ENCODE data around the gene PTF1A.
"Not testable (repeated sequence)": the region's sequence is repeated elsewhere in the genome, so short reads cannot be mapped to it uniquely, and the experiment has no call there.

PTF1A gene

DNA sequence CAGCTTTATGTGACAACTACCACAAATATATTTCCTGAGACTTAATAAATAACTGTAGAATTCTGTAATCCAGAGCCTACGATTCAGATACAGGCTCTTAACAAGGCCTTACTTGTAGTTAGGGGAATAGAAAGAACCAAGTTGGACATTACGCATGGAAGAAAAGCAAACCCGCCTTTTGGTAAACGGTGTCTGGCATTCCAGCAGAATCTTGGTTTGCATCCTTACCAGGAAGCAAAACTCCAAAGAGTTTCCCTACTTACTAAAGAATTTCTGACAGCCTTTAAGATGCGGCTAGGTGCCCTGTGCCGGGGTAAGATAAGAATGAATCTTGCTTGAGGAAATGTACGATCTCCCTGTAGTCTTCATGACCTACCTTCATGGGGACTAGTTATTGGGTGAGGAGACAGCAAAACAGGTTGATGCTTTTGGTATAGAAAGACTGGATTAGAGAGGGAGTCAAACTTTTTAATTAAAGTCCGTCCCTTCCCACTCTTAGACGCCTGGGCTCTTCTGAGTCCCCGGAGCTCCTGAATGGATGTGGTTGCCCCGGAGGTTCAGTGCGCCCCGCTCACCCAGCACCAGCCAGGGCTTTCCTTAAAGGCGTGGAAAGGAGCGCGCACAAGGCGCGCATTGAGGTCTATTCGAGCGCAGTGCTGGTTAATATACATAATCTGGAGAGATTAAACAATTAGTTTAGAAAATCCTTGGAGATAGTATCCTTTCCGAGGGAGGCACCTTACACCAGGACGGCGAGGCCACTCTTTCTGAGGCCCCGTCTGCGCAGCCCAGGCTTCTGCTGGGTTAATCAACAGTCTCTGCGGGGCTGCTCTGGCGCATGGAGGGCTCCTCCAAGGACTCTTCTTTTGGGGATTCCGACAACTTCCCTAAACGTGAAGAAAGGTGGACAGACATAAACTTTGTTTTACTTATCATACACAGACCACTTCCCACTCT lies 11.5 kb downstream of the PTF1A start:
- DNase-seq (ENCODE audit: low read depth) = no peak

GRCh38 chr10:23204773-23205172 lies 12.7 kb downstream of the PTF1A start:
- DNase-seq (ENCODE audit: low read depth) = no peak

GRCh38 chr10:23205972-23206642 lies 14.0 kb downstream of the PTF1A start:
- no peak for DNase-seq (ENCODE audit: low read depth)

DNA sequence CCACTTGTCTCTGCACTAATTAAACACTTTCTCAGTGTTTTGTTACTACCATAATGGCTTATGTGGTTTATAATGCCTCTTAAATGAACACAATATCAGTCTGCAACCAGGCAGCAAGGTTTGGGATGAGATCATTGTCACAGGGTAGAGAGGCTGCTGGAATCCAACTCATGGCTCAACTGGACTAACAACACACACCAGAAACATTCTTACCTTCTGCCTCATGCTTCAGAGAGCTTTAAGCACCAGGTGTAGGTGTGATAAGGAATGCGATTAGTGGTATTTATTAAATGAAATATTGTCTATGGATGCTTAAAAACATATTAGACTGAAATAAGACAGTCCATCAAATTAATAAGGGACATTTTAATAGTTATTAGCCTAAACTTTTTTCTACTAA lies 25.4 kb downstream of the PTF1A start:
- no peak for DNase-seq (ENCODE audit: low read depth)

DNA sequence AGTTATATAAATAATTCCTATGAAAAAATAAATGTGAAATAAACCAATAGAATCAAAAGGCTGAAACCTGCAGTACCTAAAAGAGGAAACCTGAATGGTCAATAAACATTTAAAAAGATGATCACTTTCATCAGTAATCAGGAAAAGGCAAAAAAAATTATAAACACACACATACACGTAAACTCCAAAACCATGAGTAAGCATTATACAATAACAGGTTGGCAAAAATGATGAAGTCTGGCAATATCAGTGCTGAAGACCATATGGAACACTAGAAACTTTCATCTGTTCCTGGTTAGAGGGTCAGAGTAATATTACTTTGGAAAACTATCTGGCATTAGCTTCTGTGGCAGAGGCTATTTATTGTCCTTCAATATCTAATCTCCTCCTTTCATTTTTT lies 38.5 kb downstream of the PTF1A start:
- no peak for DNase-seq (ENCODE audit: low read depth)

DNA sequence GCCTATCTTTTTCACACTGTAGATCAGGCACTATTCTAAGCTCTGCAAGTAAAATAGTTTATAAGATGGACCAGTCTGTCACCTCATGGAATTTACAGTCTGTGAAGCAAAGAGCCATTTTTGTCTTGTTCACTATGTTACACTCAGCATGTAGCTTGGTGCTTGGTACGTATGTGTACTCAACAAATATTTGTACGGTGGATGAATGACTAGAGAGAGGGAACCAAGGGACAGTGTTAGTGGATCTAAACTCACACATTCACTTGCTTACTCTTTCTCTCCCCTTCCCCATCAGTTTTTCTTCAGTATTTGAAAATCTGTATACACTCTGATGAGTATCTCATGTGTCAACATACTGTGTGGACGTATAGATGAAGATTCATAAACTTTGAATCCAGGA lies 45.9 kb downstream of the PTF1A start:
- DNase-seq (ENCODE audit: low read depth) = no peak

GRCh38 chr10:23241779-23242178 lies 49.7 kb downstream of the PTF1A start:
- not testable (repeated sequence) for DNase-seq (ENCODE audit: low read depth)

Measured in GM04503 (cell line).